ENCODE results near the gene OGDHL.

The OGDHL gene

DNA sequence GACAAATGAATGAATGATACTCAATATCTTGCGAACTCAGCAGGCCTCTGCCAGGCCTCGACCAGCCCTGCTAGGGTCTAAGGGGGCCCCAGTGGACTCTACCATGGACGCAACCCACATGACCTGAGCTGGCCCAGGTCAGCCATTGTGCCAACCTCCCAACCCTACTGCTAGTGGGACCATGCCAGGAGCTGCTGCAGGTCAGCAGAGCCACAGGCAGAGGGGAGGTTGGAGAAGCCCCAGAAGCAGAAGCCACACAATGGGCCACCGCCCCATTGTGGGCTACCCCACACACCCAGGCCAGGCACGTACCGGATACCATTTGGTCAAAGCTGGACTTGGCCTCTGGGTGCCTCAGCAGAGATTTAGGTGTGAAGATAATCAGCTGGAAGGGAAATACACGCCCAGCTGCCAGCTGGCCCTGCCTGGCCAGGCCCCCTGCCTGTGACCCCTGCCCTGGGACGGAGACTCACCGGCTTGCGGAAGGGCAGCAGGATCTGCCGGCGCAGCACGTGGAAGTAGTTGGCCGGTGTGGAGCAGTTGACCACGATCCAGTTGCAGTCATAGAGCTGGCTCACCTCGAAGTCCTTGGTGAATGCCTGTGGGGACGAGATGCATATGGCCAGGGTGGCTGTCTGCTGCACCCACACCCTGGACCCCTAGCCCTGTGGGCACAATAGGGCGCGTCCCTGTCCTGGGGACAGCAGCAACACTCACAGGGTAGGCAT, 24.5 kb downstream of the OGDHL start:
- DNase-seq (ENCODE audit: low read depth in 1 of 2, low spot score in 1 of 2), result no peak
- no peak overlapping the region for H3K4me3 ChIP-seq (replicated peaks; ENCODE audit: insufficient read depth, low read length)
- no peak for TF ChIP-seq POLR2AphosphoS5 (IDR thresholded peaks at IDR 0.05; ENCODE audit: low read depth)
- TF ChIP-seq, protein P1, sequence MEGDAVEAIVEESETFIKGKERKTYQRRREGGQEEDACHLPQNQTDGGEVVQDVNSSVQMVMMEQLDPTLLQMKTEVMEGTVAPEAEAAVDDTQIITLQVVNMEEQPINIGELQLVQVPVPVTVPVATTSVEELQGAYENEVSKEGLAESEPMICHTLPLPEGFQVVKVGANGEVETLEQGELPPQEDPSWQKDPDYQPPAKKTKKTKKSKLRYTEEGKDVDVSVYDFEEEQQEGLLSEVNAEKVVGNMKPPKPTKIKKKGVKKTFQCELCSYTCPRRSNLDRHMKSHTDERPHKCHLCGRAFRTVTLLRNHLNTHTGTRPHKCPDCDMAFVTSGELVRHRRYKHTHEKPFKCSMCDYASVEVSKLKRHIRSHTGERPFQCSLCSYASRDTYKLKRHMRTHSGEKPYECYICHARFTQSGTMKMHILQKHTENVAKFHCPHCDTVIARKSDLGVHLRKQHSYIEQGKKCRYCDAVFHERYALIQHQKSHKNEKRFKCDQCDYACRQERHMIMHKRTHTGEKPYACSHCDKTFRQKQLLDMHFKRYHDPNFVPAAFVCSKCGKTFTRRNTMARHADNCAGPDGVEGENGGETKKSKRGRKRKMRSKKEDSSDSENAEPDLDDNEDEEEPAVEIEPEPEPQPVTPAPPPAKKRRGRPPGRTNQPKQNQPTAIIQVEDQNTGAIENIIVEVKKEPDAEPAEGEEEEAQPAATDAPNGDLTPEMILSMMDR (IDR thresholded peaks at IDR 0.05; ENCODE audit: insufficient read depth, low read length), result no peak
- no peak for TF ChIP-seq GABPA (IDR thresholded peaks at IDR 0.05; ENCODE audit: low read depth)
- no peak for TF ChIP-seq SPI1 (IDR thresholded peaks at IDR 0.05; ENCODE audit: borderline replicate concordance, low read depth)
- TF ChIP-seq, protein P2, sequence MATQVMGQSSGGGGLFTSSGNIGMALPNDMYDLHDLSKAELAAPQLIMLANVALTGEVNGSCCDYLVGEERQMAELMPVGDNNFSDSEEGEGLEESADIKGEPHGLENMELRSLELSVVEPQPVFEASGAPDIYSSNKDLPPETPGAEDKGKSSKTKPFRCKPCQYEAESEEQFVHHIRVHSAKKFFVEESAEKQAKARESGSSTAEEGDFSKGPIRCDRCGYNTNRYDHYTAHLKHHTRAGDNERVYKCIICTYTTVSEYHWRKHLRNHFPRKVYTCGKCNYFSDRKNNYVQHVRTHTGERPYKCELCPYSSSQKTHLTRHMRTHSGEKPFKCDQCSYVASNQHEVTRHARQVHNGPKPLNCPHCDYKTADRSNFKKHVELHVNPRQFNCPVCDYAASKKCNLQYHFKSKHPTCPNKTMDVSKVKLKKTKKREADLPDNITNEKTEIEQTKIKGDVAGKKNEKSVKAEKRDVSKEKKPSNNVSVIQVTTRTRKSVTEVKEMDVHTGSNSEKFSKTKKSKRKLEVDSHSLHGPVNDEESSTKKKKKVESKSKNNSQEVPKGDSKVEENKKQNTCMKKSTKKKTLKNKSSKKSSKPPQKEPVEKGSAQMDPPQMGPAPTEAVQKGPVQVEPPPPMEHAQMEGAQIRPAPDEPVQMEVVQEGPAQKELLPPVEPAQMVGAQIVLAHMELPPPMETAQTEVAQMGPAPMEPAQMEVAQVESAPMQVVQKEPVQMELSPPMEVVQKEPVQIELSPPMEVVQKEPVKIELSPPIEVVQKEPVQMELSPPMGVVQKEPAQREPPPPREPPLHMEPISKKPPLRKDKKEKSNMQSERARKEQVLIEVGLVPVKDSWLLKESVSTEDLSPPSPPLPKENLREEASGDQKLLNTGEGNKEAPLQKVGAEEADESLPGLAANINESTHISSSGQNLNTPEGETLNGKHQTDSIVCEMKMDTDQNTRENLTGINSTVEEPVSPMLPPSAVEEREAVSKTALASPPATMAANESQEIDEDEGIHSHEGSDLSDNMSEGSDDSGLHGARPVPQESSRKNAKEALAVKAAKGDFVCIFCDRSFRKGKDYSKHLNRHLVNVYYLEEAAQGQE (IDR thresholded peaks at IDR 0.05; ENCODE audit: insufficient replicate concordance, low read depth), result no peak
- no peaks in the 10 kb centered on the region for H3K27me3 ChIP-seq (ENCODE audit: insufficient read depth, poor library complexity, severe bottlenecking)
- H3K27ac ChIP-seq (replicated peaks), result no peak overlapping the region

- no peak overlapping the region for H3K27ac ChIP-seq (replicated peaks)
- DNase-seq (ENCODE audit: low read depth in 1 of 2, low spot score in 1 of 2), result no peak
- no peaks in the 10 kb centered on the region for H3K27me3 ChIP-seq (ENCODE audit: insufficient read depth, poor library complexity, severe bottlenecking)
- H3K4me3 ChIP-seq (replicated peaks; ENCODE audit: insufficient read depth, low read length), result no peak overlapping the region
- TF ChIP-seq, protein P1 (IDR thresholded peaks at IDR 0.05; ENCODE audit: insufficient read depth, low read length), result no peak
- TF ChIP-seq SPI1 (IDR thresholded peaks at IDR 0.05; ENCODE audit: borderline replicate concordance, low read depth), result no peak
Measured at GRCh38 chr10:49736564-49737113, 25.5 kb downstream of the OGDHL start.

DNA sequence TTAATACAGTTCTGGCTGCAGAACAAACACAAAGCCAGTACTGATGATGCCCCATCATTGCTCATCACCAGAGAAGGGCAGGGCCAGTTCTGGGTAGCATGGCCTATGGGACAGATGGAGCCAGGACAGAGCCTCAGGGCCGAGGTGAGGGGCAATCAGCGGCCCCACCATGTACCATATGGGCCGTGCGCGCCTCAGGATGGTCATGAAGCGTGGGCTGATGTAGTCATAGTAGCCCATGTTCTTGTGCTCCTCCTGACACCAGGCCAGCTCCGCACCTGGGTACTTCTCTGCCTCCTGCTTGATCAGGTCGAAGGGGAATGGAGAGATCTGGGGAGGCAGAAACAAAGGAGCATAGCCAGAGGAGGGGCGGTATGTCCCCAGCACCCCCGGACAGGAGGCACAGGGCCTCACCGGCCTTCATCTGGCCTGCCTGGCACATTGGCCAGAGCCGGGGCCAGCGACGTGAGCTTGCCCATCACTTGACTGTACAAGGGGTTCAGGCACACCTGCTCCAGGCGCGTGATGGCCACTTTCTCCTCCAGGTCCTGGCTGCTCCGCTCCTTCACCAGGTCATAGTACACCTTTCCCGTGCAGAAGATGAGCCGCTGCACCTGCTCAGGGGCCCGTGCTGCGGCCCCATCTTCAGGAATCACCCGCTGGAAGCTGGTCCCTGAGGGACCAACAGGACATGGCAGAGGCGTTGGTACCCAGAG, 26.1 kb downstream of the OGDHL start:
- DNase-seq (ENCODE audit: low read depth in 1 of 2, low spot score in 1 of 2), result no peak
- H3K27me3 ChIP-seq (ENCODE audit: insufficient read depth, poor library complexity, severe bottlenecking), result no peaks in the 10 kb centered on the region

More for the DNA sequence above, 26.1 kb downstream of the OGDHL start:
- no peak overlapping the region for H3K4me3 ChIP-seq (replicated peaks; ENCODE audit: insufficient read depth, low read length)
- no peak overlapping the region for H3K27ac ChIP-seq (replicated peaks)
- TF ChIP-seq, protein P2 (IDR thresholded peaks at IDR 0.05; ENCODE audit: insufficient replicate concordance, low read depth), result no peak
- no peak for TF ChIP-seq SPI1 (IDR thresholded peaks at IDR 0.05; ENCODE audit: borderline replicate concordance, low read depth)
- TF ChIP-seq GABPA (IDR thresholded peaks at IDR 0.05; ENCODE audit: low read depth), result no peak
- TF ChIP-seq, protein P1 (IDR thresholded peaks at IDR 0.05; ENCODE audit: insufficient read depth, low read length), result no peak
- TF ChIP-seq POLR2AphosphoS5 (IDR thresholded peaks at IDR 0.05; ENCODE audit: low read depth), result no peak
